Activated gamma-delta T cell treated with anti-CD3 and anti-CD28 coated beads, Interleukin-2, amount 50 U/mL, for 16 hours (primary cell): ENCODE measurements around the gene KAT2B.

ENCODE experiments used
- DNase-seq: peaks from one replicate; pipeline ENCODE4 v3.0.0-alpha.2; 2020; ENCODE audit warnings: low read depth

The KAT2B gene

GRCh38 chr3:20064796-20065564, 24.7 kb downstream of the KAT2B start:
- DNase-seq = no peak

GRCh38 chr3:20066079-20066478, 25.8 kb downstream of the KAT2B start:
- no peak for DNase-seq

- no peak for DNase-seq
Observed at GRCh38 chr3:20066850-20067617, 26.8 kb downstream of the KAT2B start.

- no peak for DNase-seq
Observed at GRCh38 chr3:20068512-20069177, 28.4 kb downstream of the KAT2B start.

GRCh38 chr3:20069178-20069532, 28.9 kb downstream of the KAT2B start:
- no peak for DNase-seq

GRCh38 chr3:20071175-20071574, 30.9 kb downstream of the KAT2B start:
- no peak for DNase-seq

- DNase-seq = no peak
Observed at GRCh38 chr3:20072422-20072821, 32.2 kb downstream of the KAT2B start.

GRCh38 chr3:20073068-20073467, 32.8 kb downstream of the KAT2B start:
- DNase-seq = no peak

- DNase-seq = no peak
Observed at GRCh38 chr3:20073683-20074082, 33.4 kb downstream of the KAT2B start.

- DNase-seq = no peak
Observed at GRCh38 chr3:20074226-20075063, 34.2 kb downstream of the KAT2B start.

GRCh38 chr3:20075197-20075596, 35.0 kb downstream of the KAT2B start:
- no peak for DNase-seq

GRCh38 chr3:20076296-20076997, 36.2 kb downstream of the KAT2B start:
- DNase-seq = no peak

- DNase-seq = no peak
Observed at GRCh38 chr3:20077068-20077467, 36.8 kb downstream of the KAT2B start.

- DNase-seq = no peak
Observed at GRCh38 chr3:20078194-20078714, 38.0 kb downstream of the KAT2B start.

GRCh38 chr3:20079621-20080020, 39.4 kb downstream of the KAT2B start:
- DNase-seq = no peak

GRCh38 chr3:20080956-20081554, 40.8 kb downstream of the KAT2B start:
- no peak for DNase-seq

- no peak for DNase-seq
Observed at GRCh38 chr3:20083253-20083652, 43.0 kb downstream of the KAT2B start.

GRCh38 chr3:20083953-20084352, 43.7 kb downstream of the KAT2B start:
- no peak for DNase-seq

GRCh38 chr3:20091331-20092047, 51.2 kb downstream of the KAT2B start:
- DNase-seq = no peak

GRCh38 chr3:20095470-20095869, 55.2 kb downstream of the KAT2B start:
- no peak for DNase-seq
